ENCODE results near the gene DDIAS.
"Not testable (repeated sequence)": the region's sequence is repeated elsewhere in the genome, so short reads cannot be mapped to it uniquely, and the experiment has no call there.

The DDIAS gene

DNA sequence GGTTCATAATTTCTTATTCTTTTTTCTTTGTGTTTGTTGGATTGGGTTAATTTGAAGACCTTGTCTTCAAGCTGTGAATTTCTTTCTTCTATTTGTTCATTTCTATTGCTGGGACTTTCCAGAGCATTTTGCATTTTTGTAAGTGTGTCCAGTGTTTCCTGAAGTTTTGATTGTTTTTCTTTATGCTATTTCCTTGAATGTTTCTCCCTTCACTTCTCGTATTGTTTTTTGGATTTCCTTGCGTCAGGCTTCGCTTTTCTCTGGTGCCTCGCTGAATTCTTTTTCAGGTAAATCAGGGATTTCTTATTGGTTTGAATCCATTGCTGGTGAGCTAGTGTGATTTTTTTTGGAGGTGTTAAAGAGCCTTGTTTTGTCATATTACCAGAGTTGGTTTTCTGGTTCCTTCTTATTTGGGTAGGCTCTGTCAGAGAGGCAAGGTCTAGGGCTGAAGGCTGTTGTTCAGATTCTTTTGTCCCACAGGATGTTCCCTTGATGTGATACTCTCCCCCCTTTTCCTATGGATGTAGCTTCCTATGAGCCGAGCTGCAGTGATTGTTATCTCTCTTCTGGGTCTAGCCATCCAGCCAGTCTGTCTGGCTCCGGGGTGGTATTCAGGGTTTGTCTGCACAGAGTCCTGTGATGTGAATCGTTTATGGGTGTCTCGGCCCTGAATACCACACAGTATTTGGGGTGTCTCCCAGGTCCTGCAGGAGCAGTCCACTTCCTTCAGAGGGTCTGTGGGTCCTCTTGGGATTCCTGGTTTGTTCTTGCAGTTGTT, 21.0 kb downstream of the DDIAS start:
- not testable (repeated sequence) for DNase-seq

GRCh38 chr11:82924522-82925224, 23.1 kb downstream of the DDIAS start:
- DNase-seq = no peak

DNA sequence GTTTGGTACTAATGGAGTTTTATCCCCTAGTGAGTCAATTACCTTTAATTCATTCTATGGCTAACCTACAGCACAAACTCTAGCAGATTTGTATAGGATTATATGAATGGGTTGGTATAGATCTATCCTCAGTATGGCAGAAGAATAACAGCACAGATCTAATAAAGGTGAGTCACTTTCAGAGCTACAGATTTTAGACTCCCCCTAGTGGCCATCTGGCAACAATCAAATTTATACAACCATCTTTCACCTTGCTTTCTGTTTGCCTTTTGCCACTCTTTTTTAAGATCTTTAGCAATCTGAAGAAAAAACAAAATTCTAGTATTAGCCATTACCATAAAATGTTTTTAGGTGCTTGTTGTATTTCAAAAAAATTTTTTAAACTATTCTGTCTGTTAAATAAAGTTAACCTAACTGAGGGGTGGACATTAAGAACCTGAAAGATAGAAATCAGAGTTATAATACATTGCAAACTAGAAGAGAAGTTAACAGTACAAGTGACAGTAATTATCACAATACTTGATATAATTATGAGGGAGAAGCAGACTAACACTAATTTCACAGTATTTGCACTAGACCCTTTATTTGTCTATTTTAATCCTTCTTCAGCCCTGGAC, 25.8 kb downstream of the DDIAS start:
- peak; percentile 3 for DNase-seq

GRCh38 chr11:82929121-82929520, 27.6 kb downstream of the DDIAS start:
- DNase-seq = no peak

DNA sequence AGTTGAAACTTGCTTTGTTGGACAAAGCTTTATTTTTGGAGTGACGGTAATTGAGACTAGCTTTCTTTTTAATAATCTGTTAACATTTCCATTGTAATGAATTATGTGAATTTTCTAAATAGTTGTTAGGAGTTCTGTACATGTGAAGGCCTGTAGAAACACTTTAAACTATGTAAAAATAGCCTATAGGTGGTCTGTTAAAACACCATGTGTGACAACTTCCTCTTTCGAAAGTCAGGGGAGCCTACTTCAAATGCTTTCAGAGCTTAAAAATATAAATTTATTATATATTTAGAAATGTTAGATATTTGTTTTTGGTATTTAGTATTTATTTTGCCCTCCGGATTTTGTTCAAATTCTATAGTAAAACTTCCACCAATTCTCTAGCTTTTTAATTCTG, 28.7 kb downstream of the DDIAS start:
- DNase-seq = no peak

- DNase-seq = no peak
Observed at GRCh38 chr11:82930734-82931133, 29.2 kb downstream of the DDIAS start.

DNA sequence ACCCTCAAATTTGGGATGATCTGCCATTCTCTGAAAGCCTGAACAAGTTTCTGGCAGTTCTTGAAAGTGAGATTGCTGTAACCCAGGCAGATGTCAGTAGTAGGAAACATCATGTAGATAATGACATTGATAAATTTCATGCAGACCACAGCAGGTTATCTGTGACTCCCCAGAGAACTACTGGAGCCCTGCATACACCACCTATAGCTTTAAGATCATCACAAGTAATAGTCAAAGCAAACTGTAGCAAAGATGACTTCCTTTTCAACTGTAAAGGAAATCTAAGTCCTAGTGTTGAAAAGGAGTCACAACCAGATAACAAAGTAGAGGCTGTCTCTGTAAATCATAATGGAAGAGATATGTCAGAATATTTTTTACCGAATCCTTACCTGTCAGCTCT, 31.0 kb downstream of the DDIAS start:
- no peak for DNase-seq

- no peak for DNase-seq
Observed at GRCh38 chr11:82936261-82936660, 34.7 kb downstream of the DDIAS start.

GRCh38 chr11:82937554-82937953, 36.0 kb downstream of the DDIAS start:
- DNase-seq = no peak

- DNase-seq = no peak
Observed at GRCh38 chr11:82939456-82939855, 37.9 kb downstream of the DDIAS start.

DNA sequence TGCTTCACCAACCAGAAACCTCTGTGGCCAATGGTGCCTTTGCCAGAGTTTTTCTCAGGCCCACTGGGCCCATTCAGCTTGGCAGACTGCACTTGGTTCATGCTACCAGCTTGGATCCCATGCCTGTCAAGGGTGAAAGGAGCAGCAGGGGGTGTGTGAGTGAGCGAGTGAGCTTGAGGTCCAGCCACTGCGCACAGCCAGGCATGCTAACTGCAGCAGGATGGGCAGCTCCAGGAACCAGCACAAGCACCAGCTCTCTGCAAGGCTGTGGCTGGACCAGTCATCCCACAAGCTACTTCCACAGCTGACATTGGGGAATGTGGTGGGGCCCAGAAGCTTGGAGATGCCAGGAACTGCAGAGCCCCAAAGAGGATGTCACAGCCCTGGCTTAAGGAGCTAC, 40.8 kb downstream of the DDIAS start:
- DNase-seq = no peak

GRCh38 chr11:82943430-82943829, 41.9 kb downstream of the DDIAS start:
- not testable (repeated sequence) for DNase-seq

- DNase-seq = no peak
Observed at GRCh38 chr11:82944198-82944597, 42.7 kb downstream of the DDIAS start.

DNA sequence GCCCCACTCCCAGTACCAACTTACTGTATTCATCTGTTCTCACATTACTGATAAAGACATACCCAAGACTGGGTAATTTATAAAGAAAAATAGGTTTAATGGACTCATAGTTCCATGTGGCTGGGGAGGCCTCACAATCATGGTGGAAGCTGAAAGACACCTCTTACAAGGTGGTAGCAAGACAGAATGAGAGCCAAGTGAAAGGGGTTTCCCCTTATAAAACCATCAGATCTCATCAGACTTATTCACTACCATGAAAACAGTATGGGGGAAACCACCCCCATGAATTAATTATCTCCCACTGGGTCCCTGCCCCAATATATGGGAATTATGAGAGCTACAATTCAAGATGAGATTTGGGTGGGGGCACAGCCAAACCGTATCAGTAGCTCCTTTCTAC, 43.5 kb downstream of the DDIAS start:
- DNase-seq = not testable (repeated sequence)

DNA sequence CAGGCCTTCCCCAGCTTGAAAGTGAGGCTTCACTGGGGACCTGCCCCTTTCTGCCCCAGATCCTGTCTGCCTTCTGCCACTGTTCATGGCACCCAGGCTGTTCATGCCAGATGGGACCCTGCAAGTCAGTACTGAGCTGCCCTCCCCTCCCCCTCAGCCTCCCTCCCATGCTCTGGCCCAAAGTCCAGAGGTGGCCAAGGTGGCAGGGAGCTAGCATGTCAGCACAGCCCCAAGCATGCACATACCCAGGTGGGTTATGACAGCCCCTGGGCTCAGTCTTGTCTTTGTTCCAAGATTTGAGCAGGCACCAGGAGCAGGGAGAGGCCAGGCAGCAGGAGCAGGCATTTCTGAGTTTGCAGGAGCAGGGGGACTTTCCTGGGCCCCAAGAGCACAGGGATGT, 44.1 kb downstream of the DDIAS start:
- DNase-seq = no peak

GRCh38 chr11:82949352-82949751, 47.8 kb downstream of the DDIAS start:
- DNase-seq = no peak

- not testable (repeated sequence) for DNase-seq
Observed at GRCh38 chr11:82950502-82950901, 49.0 kb downstream of the DDIAS start.

DNA sequence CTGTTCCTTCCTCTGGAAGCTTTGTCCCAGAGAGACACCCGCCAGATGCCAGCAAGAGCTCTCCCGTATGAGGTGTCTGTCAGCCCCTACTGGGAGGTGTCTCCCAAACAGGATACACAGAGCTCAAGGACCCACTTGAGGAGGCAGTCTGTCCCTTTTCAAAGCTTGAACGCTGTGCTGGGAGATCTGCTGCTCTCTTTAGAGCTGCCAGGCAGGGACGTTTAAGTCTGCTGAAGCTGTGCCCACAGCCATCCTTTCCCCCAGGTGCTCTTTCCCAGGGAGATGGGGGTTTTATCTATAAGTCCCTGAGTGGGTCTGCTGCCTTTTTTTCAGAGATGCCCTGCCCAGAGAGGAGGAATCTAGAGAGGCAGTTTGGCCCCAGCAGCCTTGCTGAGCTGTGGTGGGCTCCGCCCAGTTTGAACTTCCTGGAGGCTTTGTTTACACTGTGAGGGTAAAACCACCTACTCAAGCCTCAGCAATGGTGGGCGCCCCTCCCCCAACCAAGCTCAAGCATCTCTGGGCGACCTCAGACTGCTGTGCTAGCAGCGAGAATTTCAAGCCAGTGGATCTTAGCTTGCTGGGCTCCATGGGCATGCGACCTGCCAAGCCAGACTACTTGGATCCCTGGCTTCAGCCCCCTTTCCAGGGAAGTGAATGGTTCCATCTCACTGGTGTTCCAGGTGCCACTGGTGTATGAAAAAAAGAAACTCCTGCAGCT, 54.4 kb downstream of the DDIAS start:
- peak; percentile 80 for DNase-seq

DNA sequence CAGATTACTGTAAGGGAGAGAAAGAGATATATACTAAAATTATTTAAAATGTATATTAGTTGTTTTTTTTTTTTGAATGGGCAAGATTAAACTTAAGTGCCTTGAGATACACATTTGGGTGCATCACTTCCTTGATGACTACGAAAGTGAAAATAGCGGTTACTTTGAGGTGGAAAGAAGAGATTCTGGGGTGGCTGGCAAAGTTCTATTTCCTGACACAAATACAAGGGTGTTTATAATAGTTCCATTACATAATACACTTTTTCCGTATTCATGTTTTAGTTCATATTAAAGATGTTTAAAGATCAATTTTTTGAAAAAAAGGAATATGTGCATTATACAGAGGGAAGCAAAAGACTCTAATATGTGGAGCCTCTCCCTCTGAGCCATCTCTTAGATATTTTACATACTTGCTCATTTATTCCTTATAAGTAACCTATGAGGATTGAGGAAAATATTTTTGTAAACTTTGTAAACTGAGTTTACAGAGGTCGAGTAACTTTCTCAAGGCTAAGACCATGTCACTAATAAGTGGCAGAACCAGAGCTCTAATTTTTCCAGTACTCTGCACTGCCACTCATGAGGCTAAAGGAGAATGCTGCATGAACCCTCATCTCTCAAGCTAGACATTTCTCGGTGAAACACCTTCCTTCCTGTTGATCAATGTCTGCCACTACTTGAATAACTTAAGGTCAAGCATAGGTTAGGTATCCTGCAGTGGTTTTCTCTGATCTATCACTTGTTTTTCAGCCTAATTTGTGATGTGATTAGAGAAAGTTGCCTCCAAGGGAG, 58.6 kb downstream of the DDIAS start:
- DNase-seq = peak; percentile 26

DNA sequence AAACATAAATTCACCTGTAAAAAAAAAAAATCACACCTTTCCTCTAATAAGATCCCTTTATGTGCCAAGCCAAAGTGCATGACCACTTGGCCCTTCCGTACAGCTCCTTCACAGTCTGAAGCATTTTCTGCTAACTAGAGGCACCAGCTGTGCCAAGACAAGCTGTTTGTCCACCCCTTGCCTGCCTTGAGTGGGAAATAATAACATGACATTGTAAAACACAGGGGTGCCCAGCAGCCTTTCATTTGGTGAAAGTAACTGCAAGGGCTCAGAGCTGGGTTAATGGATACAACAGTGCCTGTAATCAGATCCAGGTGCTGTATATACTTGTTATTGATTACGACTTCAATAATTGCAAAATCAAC, 59.2 kb downstream of the DDIAS start:
- no peak for DNase-seq

GRCh38 chr11:82962021-82962420, 60.5 kb downstream of the DDIAS start:
- DNase-seq = not testable (repeated sequence)

- no peak for DNase-seq
Observed at GRCh38 chr11:82967381-82967780, 65.8 kb downstream of the DDIAS start.

DNA sequence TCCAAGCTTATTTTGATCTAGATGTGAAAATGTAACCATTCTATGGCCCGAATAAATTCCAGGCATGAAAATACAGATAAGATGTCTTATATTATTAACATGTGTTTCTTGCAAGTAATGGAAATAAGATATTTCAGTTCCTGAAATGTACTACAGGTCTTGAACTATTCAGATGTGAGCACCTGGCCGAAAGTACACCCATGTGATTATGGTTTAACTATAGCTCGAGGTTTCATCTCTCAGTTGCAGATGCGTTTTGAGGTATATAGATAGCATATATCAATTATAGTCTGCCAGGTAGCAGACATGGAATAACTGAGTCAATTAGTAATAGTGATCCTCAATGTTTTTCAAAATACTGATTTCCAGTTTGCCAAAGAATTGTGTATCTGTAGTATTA, 68.3 kb downstream of the DDIAS start:
- DNase-seq = no peak
